Activated B cell treated with CpG ODN at 0.5 μM for 24 hours (primary cell): ENCODE measurements around the gene ALDH1L1. TPM values are rescaled to one million over a fixed set of nuclear protein-coding genes. Genes with fewer than 3 reads are reported as not detected.

Experiments used
- ATAC-seq: fragments of 200-7000 bp; cut with Tn5 transposase; one replicate; pipeline ENCODE4 v1.10.0; 2021; ENCODE audit warnings: low read depth, mild to moderate bottlenecking, moderate library complexity
- CTCF ChIA-PET: fragments of 350-600 bp; sonication (Branson Sonifier 250); formaldehyde crosslinking; loops from one replicate; lab custom pipeline; 2021; ENCODE audit warnings: antibody characterized with exemption; lab: Charles Lee
- POLR2A ChIA-PET: fragments of 350-600 bp; sonication (Branson Sonifier 250); formaldehyde crosslinking; loops from one replicate; lab custom pipeline; 2021; ENCODE audit warnings: antibody characterized with exemption; lab: Charles Lee
- DNase-seq: peaks from one replicate; pipeline ENCODE4 v3.0.0; 2022
- H3K27ac Mint-ChIP-seq: one replicate; pipeline ENCODE4 v1.8.0; 2020; ENCODE audit warnings: mixed read lengths
- H3K27me3 Mint-ChIP-seq: one replicate; pipeline ENCODE4 v1.8.0; 2021; ENCODE audit warnings: mixed read lengths
- H3K36me3 Mint-ChIP-seq: one replicate; pipeline ENCODE4 v1.8.0; 2021; ENCODE audit warnings: low read depth, mixed read lengths
- H3K4me1 Mint-ChIP-seq: one replicate; pipeline ENCODE4 v1.8.0; 2021; ENCODE audit warnings: mixed read lengths
- H3K4me3 Mint-ChIP-seq: one replicate; pipeline ENCODE4 v1.8.0; 2020; ENCODE audit warnings: mild to moderate bottlenecking, mixed read lengths
- H3K9me3 Mint-ChIP-seq: one replicate; pipeline ENCODE4 v1.8.0; 2020; ENCODE audit warnings: mixed read lengths
- intact Hi-C: fragments of 100-400 bp; cut with micrococcal nuclease; formaldehyde crosslinking; loops from one replicate; pipeline ENCODE4 v1.15.1; 2024
- total RNA-seq: library from RNA; stranded (reverse); gene quantifications from 2 replicates; pipeline ENCODE4 v1.2.3, GENCODE V29; 2022
- TF ChIP-seq, protein P1 (sequence below): fragments of 200-600 bp; IDR thresholded peaks from one replicate; pipeline ENCODE4 v1.8.0; 2022; ENCODE audit warnings: antibody characterized with exemption, mild to moderate bottlenecking

The ALDH1L1 gene
- total RNA-seq, 1 donor from 2014 or later, result not detected

GRCh38 chr3:126147147-126147931, 33.0 kb downstream of the ALDH1L1 start:
- Mint-ChIP-seq H3K4me1 (no peaks in the 10 kb centered on the region), H3K27me3 (peaks cover 5% of the 10 kb centered on the region), H3K4me3 (no peak overlapping the region), H3K9me3 (no peaks in the 10 kb centered on the region), H3K27ac (no peak overlapping the region), H3K36me3 (no peaks in the 10 kb centered on the region)
- ChIA-PET POLR2A (no interaction called here), CTCF (no interaction called here)
- intact Hi-C loops, result no loop called here
- TF ChIP-seq, protein P1, sequence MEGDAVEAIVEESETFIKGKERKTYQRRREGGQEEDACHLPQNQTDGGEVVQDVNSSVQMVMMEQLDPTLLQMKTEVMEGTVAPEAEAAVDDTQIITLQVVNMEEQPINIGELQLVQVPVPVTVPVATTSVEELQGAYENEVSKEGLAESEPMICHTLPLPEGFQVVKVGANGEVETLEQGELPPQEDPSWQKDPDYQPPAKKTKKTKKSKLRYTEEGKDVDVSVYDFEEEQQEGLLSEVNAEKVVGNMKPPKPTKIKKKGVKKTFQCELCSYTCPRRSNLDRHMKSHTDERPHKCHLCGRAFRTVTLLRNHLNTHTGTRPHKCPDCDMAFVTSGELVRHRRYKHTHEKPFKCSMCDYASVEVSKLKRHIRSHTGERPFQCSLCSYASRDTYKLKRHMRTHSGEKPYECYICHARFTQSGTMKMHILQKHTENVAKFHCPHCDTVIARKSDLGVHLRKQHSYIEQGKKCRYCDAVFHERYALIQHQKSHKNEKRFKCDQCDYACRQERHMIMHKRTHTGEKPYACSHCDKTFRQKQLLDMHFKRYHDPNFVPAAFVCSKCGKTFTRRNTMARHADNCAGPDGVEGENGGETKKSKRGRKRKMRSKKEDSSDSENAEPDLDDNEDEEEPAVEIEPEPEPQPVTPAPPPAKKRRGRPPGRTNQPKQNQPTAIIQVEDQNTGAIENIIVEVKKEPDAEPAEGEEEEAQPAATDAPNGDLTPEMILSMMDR, result no peak
- DNase-seq (no peak), ATAC-seq (no peak)

DNA sequence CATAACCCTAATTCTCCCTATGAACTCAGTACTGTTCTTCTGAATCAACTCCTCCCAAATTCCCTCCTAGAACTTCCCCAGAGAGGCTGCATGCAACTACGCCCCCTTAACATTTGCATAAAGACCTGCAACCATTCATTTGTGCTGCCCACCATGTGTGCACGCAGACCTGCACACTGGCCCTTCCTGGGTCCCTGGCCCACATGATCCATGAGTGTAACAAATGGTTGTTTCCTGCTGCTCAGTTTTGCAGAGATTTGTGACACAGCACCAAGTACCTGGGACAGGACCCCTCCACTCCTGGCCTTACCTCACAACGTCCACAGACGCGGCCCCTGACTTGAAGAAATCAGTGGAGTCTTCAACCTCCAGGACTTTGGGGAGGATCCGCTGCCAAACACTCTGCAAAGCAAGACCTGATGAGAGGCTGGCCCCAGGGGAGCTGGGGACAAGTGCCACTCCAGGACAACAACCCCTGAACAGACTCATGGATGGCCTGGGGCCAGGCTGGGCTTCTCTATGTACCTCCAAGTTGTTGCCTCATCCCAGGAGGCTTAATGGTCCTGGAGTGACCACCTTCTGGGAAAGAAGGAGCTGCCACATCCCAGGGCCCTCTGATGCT, 33.8 kb downstream of the ALDH1L1 start:
- H3K27ac Mint-ChIP-seq, result no peak overlapping the region
- no peaks in the 10 kb centered on the region for H3K36me3 Mint-ChIP-seq
- intact Hi-C loops, result no loop called here
- TF ChIP-seq, protein P1, result no peak
- no peak overlapping the region for H3K4me3 Mint-ChIP-seq
- ATAC-seq (no peak), DNase-seq (peak; percentile 5)
- no peaks in the 10 kb centered on the region for H3K4me1 Mint-ChIP-seq
- POLR2A ChIA-PET, result no interaction called here
- peaks cover 5% of the 10 kb centered on the region for H3K27me3 Mint-ChIP-seq
- CTCF ChIA-PET, result no interaction called here
- H3K9me3 Mint-ChIP-seq, result no peaks in the 10 kb centered on the region

GRCh38 chr3:126146034-126146433, 34.4 kb downstream of the ALDH1L1 start:
- POLR2A ChIA-PET, result no interaction called here
- Mint-ChIP-seq H3K9me3 (no peaks in the 10 kb centered on the region), H3K27me3 (peaks cover 8% of the 10 kb centered on the region), H3K27ac (no peak overlapping the region), H3K4me1 (no peaks in the 10 kb centered on the region), H3K36me3 (no peaks in the 10 kb centered on the region), H3K4me3 (no peak overlapping the region)
- TF ChIP-seq, protein P1, result no peak
- CTCF ChIA-PET, result no interaction called here
- DNase-seq (no peak), ATAC-seq (no peak)
- intact Hi-C loops, result no loop called here

DNA sequence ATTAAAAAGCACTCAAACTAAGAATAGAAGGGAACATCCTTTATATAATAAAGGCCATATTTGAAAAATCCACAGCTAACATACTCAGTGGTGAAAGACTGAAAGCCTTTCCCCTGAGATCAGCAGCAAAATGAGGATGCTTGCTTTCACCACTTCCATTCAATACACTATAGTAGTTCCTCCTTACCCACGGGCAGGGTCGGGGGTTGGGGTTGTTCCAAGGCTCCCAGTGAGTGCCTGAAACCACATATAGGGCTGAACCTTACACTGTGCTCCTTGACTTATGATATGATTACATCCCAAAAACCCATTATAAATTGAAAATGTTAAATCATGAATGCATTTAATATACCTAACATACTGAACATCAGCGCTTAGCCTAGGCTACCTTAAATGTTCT, 37.7 kb downstream of the ALDH1L1 start:
- ATAC-seq, result no peak
- no peaks in the 10 kb centered on the region for H3K4me1 Mint-ChIP-seq
- DNase-seq, result no peak
- H3K9me3 Mint-ChIP-seq, result no peaks in the 10 kb centered on the region
- intact Hi-C loops, result no loop called here
- H3K27me3 Mint-ChIP-seq, result peaks cover 18% of the 10 kb centered on the region
- H3K27ac Mint-ChIP-seq, result no peak overlapping the region
- TF ChIP-seq, protein P1, result no peak
- no peaks in the 10 kb centered on the region for H3K36me3 Mint-ChIP-seq
- POLR2A ChIA-PET, result no interaction called here
- no peak overlapping the region for H3K4me3 Mint-ChIP-seq
- CTCF ChIA-PET, result no interaction called here

- no peak overlapping the region for H3K27ac Mint-ChIP-seq
- H3K36me3 Mint-ChIP-seq, result no peaks in the 10 kb centered on the region
- H3K27me3 Mint-ChIP-seq, result peaks cover 27% of the 10 kb centered on the region
- intact Hi-C loops, result no loop called here
- ChIA-PET CTCF (no interaction called here), POLR2A (no interaction called here)
- no peaks in the 10 kb centered on the region for H3K9me3 Mint-ChIP-seq
- no peak for DNase-seq
- H3K4me3 Mint-ChIP-seq, result no peak overlapping the region
- H3K4me1 Mint-ChIP-seq, result no peaks in the 10 kb centered on the region
- TF ChIP-seq, protein P1, result no peak
- ATAC-seq, result no peak
Observed at GRCh38 chr3:126137490-126138130, 42.8 kb downstream of the ALDH1L1 start.
